Ishikawa (cell line): Measurements from ENCODE around the gene RHOBTB3.

Source experiments
- EGR1 ChIP-seq: IDR thresholded peaks from 2 replicates; pipeline ENCODE4 v1.6.1; 2012
- EP300 ChIP-seq: IDR thresholded peaks from 2 replicates; pipeline ENCODE4 v1.6.1; 2012; ENCODE audit warnings: borderline replicate concordance
- MAX ChIP-seq: IDR thresholded peaks from 2 replicates; pipeline ENCODE4 v1.6.1; 2012
- REST ChIP-seq: IDR thresholded peaks from 2 replicates; pipeline ENCODE4 v1.6.1; 2012; ENCODE audit warnings: low read depth, mild to moderate bottlenecking

GRCh38 chr5:95728494-95729114 is 2.5 kb upstream of the RHOBTB3 start:
- TF ChIP-seq MAX (no peak), EP300 (no peak), REST (no peak), EGR1 (no peak)
